Right atrium auricular region (tissue), 2 donors: ENCODE results near the gene TXLNA. TPM values are rescaled to one million over a fixed set of nuclear protein-coding genes. Genes with fewer than 3 reads are reported as not detected.

Experiments used
- DNase-seq: peaks from one replicate; pipeline ENCODE4 v3.0.0-alpha.2; 2019; ENCODE audit warnings: low spot score
- H3K27ac ChIP-seq, 2 donors: fragments of 200-600 bp; sonication (generic); 1 replicate in 1 of 2; 2 replicates in 1 of 2; pipeline ENCODE4 v1.5.1; 2016 to 2019
- H3K27me3 ChIP-seq, 2 donors: fragments of 200-600 bp; sonication (generic); one replicate each; pipeline versions ENCODE4 v1.5.1 to v1.6.0; 2017 to 2019
- H3K36me3 ChIP-seq: fragments of 200-600 bp; sonication (generic); one replicate; pipeline ENCODE4 v1.5.1; 2016
- H3K4me1 ChIP-seq, 2 donors: fragments of 200-600 bp; sonication (generic); one replicate each; pipeline versions ENCODE4 v1.5.1 to v1.6.0; 2017 to 2019
- H3K4me3 ChIP-seq, 2 donors: fragments of 200-600 bp; sonication (generic); 1 replicate in 1 of 2; 2 replicates in 1 of 2; pipeline ENCODE4 v1.5.1; 2017 to 2019; ENCODE audit warnings: mild to moderate bottlenecking in 1 of 2, moderate library complexity in 1 of 2
- H3K9me3 ChIP-seq, 2 donors: fragments of 200-600 bp; sonication (generic); one replicate each; pipeline ENCODE4 v1.5.1; 2019
- total RNA-seq, 2 donors: library from RNA; depleted of rRNA; stranded (reverse); fragments of >200 nt; gene quantifications; one replicate each; pipeline ENCODE4 v1.1.0, GENCODE V29; 2016
- TF ChIP-seq, protein P1 (sequence below), 2 donors: fragments of 200-600 bp; sonication (generic); IDR thresholded peaks; one replicate each; pipeline ENCODE4 v1.5.1; 2019; ENCODE audit warnings: antibody characterized with exemption in 2 of 2

The TXLNA gene
- total RNA-seq, 2 donors from 2014 or later = 16.1 to 29.4 TPM

- Histone ChIP-seq H3K4me1 (peaks cover 0 to 19% of the 10 kb centered on the region in 2 donors), H3K36me3 (peaks cover 85% of the 10 kb centered on the region), H3K4me3 (no peak overlapping the region), H3K27ac (no peak overlapping the region), H3K27me3 (no peaks in the 10 kb centered on the region), H3K9me3 (no peaks in the 10 kb centered on the region)
- TF ChIP-seq, protein P1, sequence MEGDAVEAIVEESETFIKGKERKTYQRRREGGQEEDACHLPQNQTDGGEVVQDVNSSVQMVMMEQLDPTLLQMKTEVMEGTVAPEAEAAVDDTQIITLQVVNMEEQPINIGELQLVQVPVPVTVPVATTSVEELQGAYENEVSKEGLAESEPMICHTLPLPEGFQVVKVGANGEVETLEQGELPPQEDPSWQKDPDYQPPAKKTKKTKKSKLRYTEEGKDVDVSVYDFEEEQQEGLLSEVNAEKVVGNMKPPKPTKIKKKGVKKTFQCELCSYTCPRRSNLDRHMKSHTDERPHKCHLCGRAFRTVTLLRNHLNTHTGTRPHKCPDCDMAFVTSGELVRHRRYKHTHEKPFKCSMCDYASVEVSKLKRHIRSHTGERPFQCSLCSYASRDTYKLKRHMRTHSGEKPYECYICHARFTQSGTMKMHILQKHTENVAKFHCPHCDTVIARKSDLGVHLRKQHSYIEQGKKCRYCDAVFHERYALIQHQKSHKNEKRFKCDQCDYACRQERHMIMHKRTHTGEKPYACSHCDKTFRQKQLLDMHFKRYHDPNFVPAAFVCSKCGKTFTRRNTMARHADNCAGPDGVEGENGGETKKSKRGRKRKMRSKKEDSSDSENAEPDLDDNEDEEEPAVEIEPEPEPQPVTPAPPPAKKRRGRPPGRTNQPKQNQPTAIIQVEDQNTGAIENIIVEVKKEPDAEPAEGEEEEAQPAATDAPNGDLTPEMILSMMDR (IDR thresholded peaks at IDR 0.05) = no peak
- no peak for DNase-seq
Measured at GRCh38 chr1:32187850-32188249, 8.4 kb downstream of the TXLNA start.

DNA sequence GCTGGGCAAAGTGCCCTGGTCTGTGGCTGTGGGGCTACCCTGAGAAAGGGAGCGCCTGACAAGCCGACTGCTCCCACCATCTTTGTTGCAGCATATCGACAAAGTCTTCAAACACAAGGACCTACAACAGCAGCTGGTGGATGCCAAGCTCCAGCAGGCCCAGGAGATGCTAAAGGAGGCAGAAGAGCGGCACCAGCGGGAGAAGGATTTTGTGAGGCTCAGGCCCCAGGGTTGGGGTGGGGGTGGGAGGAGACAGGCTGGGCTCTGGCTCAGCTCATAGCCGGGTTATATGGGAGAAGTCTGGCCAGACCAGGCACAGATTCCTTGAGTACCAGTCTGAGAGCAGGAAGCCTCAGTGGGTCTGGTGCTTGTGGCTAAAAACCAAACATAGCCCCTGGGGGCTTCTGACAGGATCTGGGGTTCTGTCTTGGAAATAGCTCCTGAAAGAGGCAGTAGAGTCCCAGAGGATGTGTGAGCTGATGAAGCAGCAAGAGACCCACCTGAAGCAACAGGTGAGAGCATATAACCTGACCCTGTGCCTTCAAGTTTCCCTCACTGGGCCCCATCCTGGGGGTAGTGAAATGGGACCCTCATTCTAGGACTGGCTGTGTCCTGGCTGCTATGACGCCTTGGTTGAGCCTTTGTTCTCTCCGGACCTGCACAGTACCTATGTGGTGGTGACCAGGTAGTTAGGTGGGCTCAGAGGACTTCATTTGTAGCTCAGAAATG is 12.9 kb downstream of the TXLNA start:
- Histone ChIP-seq H3K27ac (no peak overlapping the region), H3K27me3 (no peaks in the 10 kb centered on the region), H3K4me3 (no peak overlapping the region), H3K9me3 (no peaks in the 10 kb centered on the region), H3K4me1 (peaks cover 0 to 3% of the 10 kb centered on the region in 2 donors), H3K36me3 (peaks cover 97% of the 10 kb centered on the region)
- TF ChIP-seq, protein P1 (IDR thresholded peaks at IDR 0.05) = no peak
- DNase-seq = no peak

DNA sequence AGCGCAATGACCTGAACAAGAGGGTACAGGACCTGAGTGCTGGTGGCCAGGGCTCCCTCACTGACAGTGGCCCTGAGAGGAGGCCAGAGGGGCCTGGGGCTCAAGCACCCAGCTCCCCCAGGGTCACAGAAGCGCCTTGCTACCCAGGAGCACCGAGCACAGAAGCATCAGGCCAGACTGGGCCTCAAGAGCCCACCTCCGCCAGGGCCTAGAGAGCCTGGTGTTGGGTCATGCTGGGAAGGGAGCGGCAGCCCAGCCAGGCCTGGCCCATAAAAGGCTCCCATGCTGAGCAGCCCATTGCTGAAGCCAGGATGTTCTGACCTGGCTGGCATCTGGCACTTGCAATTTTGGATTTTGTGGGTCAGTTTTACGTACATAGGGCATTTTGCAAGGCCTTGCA is 15.5 kb downstream of the TXLNA start:
- no peak overlapping the region for H3K27ac ChIP-seq
- TF ChIP-seq, protein P1 (IDR thresholded peaks at IDR 0.05) = no peak
- H3K4me1 ChIP-seq = peaks cover 0 to 18% of the 10 kb centered on the region in 2 donors
- no peaks in the 10 kb centered on the region for H3K9me3 ChIP-seq
- no peaks in the 10 kb centered on the region for H3K27me3 ChIP-seq
- no peak for DNase-seq
- H3K36me3 ChIP-seq = peaks cover 76% of the 10 kb centered on the region
- no peak overlapping the region for H3K4me3 ChIP-seq

- TF ChIP-seq, protein P1 (IDR thresholded peaks at IDR 0.05) = no peak
- H3K27me3 ChIP-seq = no peaks in the 10 kb centered on the region
- H3K36me3 ChIP-seq = peaks cover 70% of the 10 kb centered on the region
- H3K4me3 ChIP-seq = no peak overlapping the region
- no peak for DNase-seq
- H3K4me1 ChIP-seq = peaks cover 0 to 23% of the 10 kb centered on the region in 2 donors
- no peak overlapping the region for H3K27ac ChIP-seq
- no peaks in the 10 kb centered on the region for H3K9me3 ChIP-seq
Measured at GRCh38 chr1:32195531-32195930, 16.1 kb downstream of the TXLNA start.

DNA sequence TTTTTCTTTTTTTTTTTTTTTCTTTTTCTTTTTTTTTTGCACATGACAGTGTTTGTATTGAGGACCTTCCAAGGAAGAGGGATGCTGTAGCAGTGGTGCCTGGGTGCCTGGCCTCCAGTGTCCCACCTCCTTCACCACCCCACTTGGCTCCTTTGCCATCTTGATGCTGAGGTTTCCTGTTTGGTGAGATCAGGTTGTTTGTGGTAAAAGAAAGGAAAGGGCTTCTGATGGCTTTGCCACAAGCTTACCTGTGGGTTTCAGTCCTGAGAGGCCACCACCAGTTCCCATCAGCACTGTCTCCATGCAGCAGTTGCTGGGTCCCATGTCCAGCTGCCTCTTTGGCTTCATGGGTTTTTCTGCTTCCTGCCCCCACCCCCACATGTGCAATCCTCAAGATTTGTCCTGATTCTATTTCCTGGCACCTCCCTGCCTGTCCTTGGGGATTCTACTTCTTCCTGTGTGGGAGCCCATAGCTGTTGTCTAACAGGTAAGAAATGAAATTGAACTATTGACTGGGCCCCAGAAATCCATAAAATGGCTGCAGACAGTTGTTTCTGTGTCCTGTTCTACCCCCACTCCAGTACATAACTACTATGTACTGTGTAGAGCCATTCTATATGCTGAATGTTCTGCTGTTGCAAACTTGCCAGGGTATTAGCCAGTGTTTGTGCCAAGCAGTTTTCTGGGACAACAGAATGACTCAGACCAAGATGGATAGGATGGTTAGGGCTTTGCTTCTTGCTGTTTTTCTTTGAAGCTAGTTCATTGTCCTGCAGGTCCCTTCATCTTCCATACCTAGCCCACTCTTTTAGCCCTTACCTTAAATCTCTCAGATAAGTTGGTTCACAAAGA is 16.7 kb downstream of the TXLNA start:
- H3K27me3 ChIP-seq = no peaks in the 10 kb centered on the region
- no peaks in the 10 kb centered on the region for H3K9me3 ChIP-seq
- DNase-seq = no peak
- H3K4me3 ChIP-seq = no peak overlapping the region
- H3K27ac ChIP-seq = no peak overlapping the region
- H3K36me3 ChIP-seq = peaks cover 63% of the 10 kb centered on the region
- H3K4me1 ChIP-seq = peaks cover 0 to 25% of the 10 kb centered on the region in 2 donors
- TF ChIP-seq, protein P1 (IDR thresholded peaks at IDR 0.05) = no peak
